Neuronal stem cell (in vitro differentiated cells): ENCODE measurements around the gene SPATA16.
A peak's percentile ranks its signal among the peaks of the same experiment; 100 is the strongest.

ENCODE experiments used
- DNase-seq: peaks from one replicate; pipeline ENCODE4 v3.0.0-alpha.2; 2013; ENCODE audit warnings: low spot score
- H2AFZ ChIP-seq: one replicate; pipeline ENCODE4 v1.6.1; 2013; ENCODE audit warnings: mild to moderate bottlenecking, low read length, inconsistent platforms
- H2AK5ac ChIP-seq: 2 replicates; pipeline ENCODE4 v1.6.1; 2013; ENCODE audit warnings: low read depth, mild to moderate bottlenecking, inconsistent platforms, low read length, moderate library complexity, mixed read lengths
- H2BK120ac ChIP-seq: 2 replicates; pipeline ENCODE4 v1.6.1; 2013; ENCODE audit warnings: low read depth, mild to moderate bottlenecking, inconsistent platforms, low read length, moderate library complexity, mixed read lengths
- H2BK12ac ChIP-seq: one replicate; pipeline ENCODE4 v1.6.1; 2013; ENCODE audit warnings: low read length, inconsistent platforms
- H2BK15ac ChIP-seq: 2 replicates; pipeline ENCODE4 v1.6.1; 2013; ENCODE audit warnings: mild to moderate bottlenecking, low read length, inconsistent platforms, mixed read lengths
- H2BK5ac ChIP-seq: one replicate; pipeline ENCODE4 v1.6.1; 2013; ENCODE audit warnings: inconsistent platforms, mild to moderate bottlenecking, low read length, moderate library complexity
- H3K14ac ChIP-seq: one replicate; pipeline ENCODE4 v1.6.1; 2013; ENCODE audit warnings: low read length, inconsistent platforms
- H3K18ac ChIP-seq: 2 replicates; pipeline ENCODE4 v1.6.1; 2013; ENCODE audit warnings: low read length, inconsistent platforms
- H3K23ac ChIP-seq: 2 replicates; pipeline ENCODE4 v1.6.1; 2013; ENCODE audit warnings: low read depth, mild to moderate bottlenecking, mixed read lengths, low read length, inconsistent platforms; ENCODE audit not compliant: poor library complexity
- H3K27ac ChIP-seq: replicated peaks from 3 replicates; pipeline ENCODE4 v1.5.1; 2013; ENCODE audit warnings: low read length, inconsistent platforms
- H3K27me3 ChIP-seq, 3 experiments: 2 replicates each; pipeline ENCODE4 v1.6.1; 2013; ENCODE audit warnings: low read length in 3 of 3, mild to moderate bottlenecking in 2 of 3, inconsistent platforms in 1 of 3, low read depth in 1 of 3, mixed read lengths in 1 of 3, moderate library complexity in 1 of 3; ENCODE audit not compliant: control insufficient read depth in 3 of 3, insufficient read depth in 3 of 3
- H3K36me3 ChIP-seq, 2 donors: replicated peaks in 1 of 2; 2 replicates each; pipeline ENCODE4 v1.6.1; 2013; ENCODE audit warnings: low read length in 2 of 2; ENCODE audit not compliant: control insufficient read depth in 2 of 2, insufficient read depth in 2 of 2
- H3K4ac ChIP-seq: 2 replicates; pipeline ENCODE4 v1.6.1; 2013; ENCODE audit warnings: inconsistent platforms, mild to moderate bottlenecking, low read length, moderate library complexity
- H3K4me1 ChIP-seq, 2 donors: 1 replicate in 1 of 2; 2 replicates in 1 of 2; pipeline ENCODE4 v1.6.1; 2013; ENCODE audit warnings: low read length in 2 of 2, low read depth in 1 of 2; ENCODE audit not compliant: control insufficient read depth in 2 of 2, insufficient read depth in 1 of 2
- H3K4me2 ChIP-seq: one replicate; pipeline ENCODE4 v1.6.1; 2013; ENCODE audit warnings: mild to moderate bottlenecking, low read length, inconsistent platforms; ENCODE audit not compliant: insufficient read depth, poor library complexity, severe bottlenecking
- H3K4me3 ChIP-seq, 2 donors: 2 replicates each; pipeline ENCODE4 v1.5.1; 2013; ENCODE audit warnings: low read length in 2 of 2, mild to moderate bottlenecking in 2 of 2, inconsistent platforms in 1 of 2, moderate library complexity in 1 of 2
- H3K79me1 ChIP-seq: one replicate; pipeline ENCODE4 v1.6.1; 2013; ENCODE audit warnings: low read depth, mild to moderate bottlenecking, inconsistent platforms, low read length, moderate library complexity
- H3K9ac ChIP-seq: one replicate; pipeline ENCODE4 v1.6.1; 2013; ENCODE audit warnings: mild to moderate bottlenecking, low read depth, low read length, inconsistent platforms; ENCODE audit not compliant: poor library complexity
- H3K9me3 ChIP-seq, 2 donors: replicated peaks in 1 of 2; 2 replicates each; pipeline versions ENCODE3 to v1.6.1; 2013; ENCODE audit warnings: low read length in 2 of 2, mild to moderate bottlenecking in 2 of 2, inconsistent platforms in 1 of 2, low read depth in 1 of 2, mixed read lengths in 1 of 2, moderate library complexity in 1 of 2; ENCODE audit not compliant: control insufficient read depth in 2 of 2, insufficient read depth in 1 of 2
- H4K8ac ChIP-seq: one replicate; pipeline ENCODE4 v1.6.1; 2013; ENCODE audit warnings: low read depth, mild to moderate bottlenecking, inconsistent platforms, low read length, moderate library complexity
- H4K91ac ChIP-seq: one replicate; pipeline ENCODE4 v1.6.1; 2013; ENCODE audit warnings: low read length, low read depth, mild to moderate bottlenecking, inconsistent platforms; ENCODE audit not compliant: poor library complexity
- WGBS, 2 donors: extraction: QIAGEN DNeasy Blood & Tissue Kit; methylation state at CpG; one replicate each; pipeline ENCODE4 v1.1.7; 2013; ENCODE audit warnings: missing lambda C conversion rate in 2 of 2, mixed read lengths in 1 of 2; ENCODE audit not compliant: insufficient read length in 2 of 2, insufficient replicate concordance in 1 of 2; ENCODE audit errors: extremely low coverage in 2 of 2; 5-methylcytosine and 5-hydroxymethylcytosine counted together

Gene SPATA16

GRCh38 chr3:172929451-172929850 lies 211.6 kb downstream of the SPATA16 start:
- H2AFZ ChIP-seq, result peak overlapping the region; percentile 12
- DNase-seq, result no peak
- WGBS, 2 donors, result no CpG with 5 or more reads among the region's 1 CpG

GRCh38 chr3:172924546-172924945 lies 216.5 kb downstream of the SPATA16 start:
- H3K9ac ChIP-seq, result no peak overlapping the region
- no peak overlapping the region for H3K4me3 ChIP-seq
- no peak overlapping the region for H3K4ac ChIP-seq
- H3K27ac ChIP-seq, result no peak overlapping the region
- H3K27me3 ChIP-seq, result no peaks in the 10 kb centered on the region
- H3K79me1 ChIP-seq, result no peaks in the 10 kb centered on the region
- WGBS, 2 donors, result no CpG with 5 or more reads among the region's 3 CpGs
- H3K4me1 ChIP-seq, result no peaks in the 10 kb centered on the region
- no peak overlapping the region for H3K4me2 ChIP-seq
- H3K9me3 ChIP-seq, result no peaks in the 10 kb centered on the region
- H3K14ac ChIP-seq, result no peak overlapping the region
- H2BK5ac ChIP-seq, result no peak overlapping the region
- no peaks in the 10 kb centered on the region for H3K36me3 ChIP-seq
- H3K18ac ChIP-seq, result no peak overlapping the region
- H4K91ac ChIP-seq, result no peak overlapping the region
- no peak overlapping the region for H2BK120ac ChIP-seq
- no peak overlapping the region for H3K23ac ChIP-seq
- DNase-seq, result no peak
- no peak overlapping the region for H4K8ac ChIP-seq
- H2AK5ac ChIP-seq, result no peak overlapping the region
- no peak overlapping the region for H2BK12ac ChIP-seq
- no peak overlapping the region for H2AFZ ChIP-seq
- H2BK15ac ChIP-seq, result no peak overlapping the region

More at GRCh38 chr3:172929451-172929850, 211.6 kb downstream of the SPATA16 start:
- Histone ChIP-seq H4K8ac (no peak overlapping the region), H2BK5ac (no peak overlapping the region), H2AK5ac (no peak overlapping the region), H3K27me3 (no peaks in the 10 kb centered on the region), H3K18ac (no peak overlapping the region), H3K4me3 (no peak overlapping the region), H2BK12ac (no peak overlapping the region), H4K91ac (no peak overlapping the region), H3K4me2 (no peak overlapping the region), H3K4me1 (no peaks in the 10 kb centered on the region), H3K4ac (no peak overlapping the region), H2BK15ac (no peak overlapping the region), H3K27ac (no peak overlapping the region), H3K79me1 (no peaks in the 10 kb centered on the region), H3K9ac (no peak overlapping the region), H3K36me3 (no peaks in the 10 kb centered on the region), H3K14ac (no peak overlapping the region), H3K9me3 (no peaks in the 10 kb centered on the region), H2BK120ac (no peak overlapping the region), H3K23ac (no peak overlapping the region)

DNA sequence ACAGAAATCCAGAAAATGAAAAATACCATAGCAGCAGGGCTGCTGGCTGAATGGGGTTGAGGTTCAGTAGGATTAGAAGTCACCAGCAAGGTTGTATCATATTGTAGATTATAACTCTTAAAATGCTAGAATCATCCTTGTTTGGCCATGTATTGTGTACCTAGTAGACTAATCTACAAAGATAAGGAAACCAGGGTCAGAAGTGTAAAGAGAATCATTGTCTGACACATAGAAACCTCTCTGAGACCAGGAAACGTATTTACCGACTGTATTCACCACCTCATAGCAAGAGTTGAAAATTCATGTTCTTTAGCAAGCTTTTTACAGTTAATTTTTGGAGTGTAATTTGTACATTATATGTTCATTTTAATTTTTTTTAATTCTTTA lies 221.7 kb downstream of the SPATA16 start:
- Histone ChIP-seq H3K18ac (no peak overlapping the region), H4K8ac (no peak overlapping the region), H2BK12ac (no peak overlapping the region), H4K91ac (no peak overlapping the region), H2BK120ac (no peak overlapping the region), H2AK5ac (no peak overlapping the region), H2BK5ac (no peak overlapping the region), H3K4ac (no peak overlapping the region), H3K9me3 (no peaks in the 10 kb centered on the region), H3K9ac (no peak overlapping the region), H3K4me3 (no peak overlapping the region), H3K23ac (no peak overlapping the region), H3K4me1 (peaks cover 3 to 5% of the 10 kb centered on the region in 2 donors), H3K27me3 (no peaks in the 10 kb centered on the region), H2AFZ (peak overlapping the region; percentile 12), H3K14ac (no peak overlapping the region), H3K36me3 (no peaks in the 10 kb centered on the region), H3K27ac (no peak overlapping the region), H3K79me1 (no peaks in the 10 kb centered on the region), H2BK15ac (no peak overlapping the region), H3K4me2 (no peak overlapping the region)
- no peak for DNase-seq
- WGBS, 2 donors, result no CpG with 5 or more reads among the region's 2 CpGs

DNA sequence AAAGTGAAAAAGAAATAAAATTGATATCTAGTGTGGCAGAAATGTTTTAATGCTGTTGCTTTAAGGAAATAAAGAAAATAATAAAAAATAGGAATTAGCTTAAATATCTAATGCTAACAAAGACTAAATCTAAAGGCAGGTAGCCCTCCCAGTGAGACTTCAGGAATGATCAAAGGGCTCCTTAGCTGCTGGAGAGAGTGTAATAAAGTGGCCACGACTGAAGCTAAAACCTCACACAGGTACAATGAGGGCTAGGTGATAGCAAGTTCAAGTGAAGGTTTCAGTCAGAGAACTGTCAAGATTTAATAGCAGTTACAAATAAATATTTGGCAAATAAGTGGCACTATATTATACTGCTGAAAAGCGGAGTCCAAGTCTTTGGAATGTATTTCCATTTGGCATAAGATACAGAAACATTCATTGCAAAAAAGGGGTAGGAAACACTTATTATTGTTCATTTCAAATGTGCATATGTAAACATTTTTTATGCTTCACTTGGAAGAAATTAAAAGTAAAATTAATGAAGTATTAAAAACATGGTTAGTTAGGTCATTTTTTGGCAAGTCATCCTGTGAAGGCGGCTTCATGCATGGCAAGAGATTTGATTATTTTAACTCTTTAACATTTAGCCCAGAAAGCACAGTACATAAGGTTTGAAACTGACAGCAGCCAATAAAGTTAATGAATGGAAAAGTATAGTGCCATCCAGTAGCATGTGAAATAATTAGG lies 222.3 kb downstream of the SPATA16 start:
- Histone ChIP-seq H3K27ac (no peak overlapping the region), H3K79me1 (no peaks in the 10 kb centered on the region), H3K36me3 (no peaks in the 10 kb centered on the region), H2AK5ac (no peak overlapping the region), H3K23ac (no peak overlapping the region), H4K8ac (no peak overlapping the region), H3K9me3 (no peaks in the 10 kb centered on the region), H3K14ac (no peak overlapping the region), H2AFZ (peak overlapping the region; percentile 12), H3K4ac (no peak overlapping the region), H2BK12ac (no peak overlapping the region), H3K27me3 (no peaks in the 10 kb centered on the region), H4K91ac (no peak overlapping the region), H2BK15ac (no peak overlapping the region), H3K18ac (no peak overlapping the region), H2BK5ac (no peak overlapping the region), H3K9ac (no peak overlapping the region), H3K4me3 (no peak overlapping the region), H2BK120ac (no peak overlapping the region), H3K4me1 (peaks cover 3 to 5% of the 10 kb centered on the region in 2 donors), H3K4me2 (no peak overlapping the region)
- DNase-seq, result no peak
- no CpG with 5 or more reads among the region's 3 CpGs for WGBS, 2 donors
